Esophagus squamous epithelium (tissue), 4 donors: Measurements from ENCODE around the gene MEX3C.

ENCODE experiments used
- POLR2A ChIP-seq, 4 donors: fragments of 450-650 bp; IDR thresholded peaks; one replicate each; pipeline ENCODE4 v1.6.1; 2017; ENCODE audit warnings: antibody characterized with exemption in 4 of 4, mild to moderate bottlenecking in 4 of 4, moderate library complexity in 3 of 4
- TF ChIP-seq, protein P1 (sequence below), 6 experiments: fragments of 450-650 bp in 4 of 6; fragments of 200-600 bp in 2 of 6; sonication (generic) in 2 of 6; IDR thresholded peaks; one replicate each; pipeline ENCODE4 v1.5.1; 2016 to 2019; ENCODE audit warnings: antibody characterized with exemption in 6 of 6, mild to moderate bottlenecking in 4 of 6, moderate library complexity in 4 of 6

DNA sequence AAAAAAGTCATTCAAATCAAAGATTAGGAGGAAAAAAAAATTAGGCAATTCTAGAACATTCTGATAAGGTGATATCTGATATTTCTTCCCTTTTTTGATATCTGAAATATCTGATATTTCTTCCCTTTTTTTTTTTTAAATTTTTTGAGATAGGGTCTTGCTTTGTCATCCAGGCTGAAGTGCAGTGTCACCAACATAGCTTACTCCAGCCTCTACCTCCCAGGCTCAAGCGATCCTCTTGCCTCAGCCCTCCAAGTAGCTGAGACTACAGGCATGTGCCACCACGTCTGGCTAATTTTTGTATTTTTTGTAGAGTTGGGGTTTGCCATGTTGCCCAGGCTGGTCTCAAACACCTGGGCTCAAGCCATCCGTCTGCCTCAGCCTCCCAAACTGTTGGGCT is 33.9 kb downstream of the MEX3C start:
- TF ChIP-seq, protein P1, sequence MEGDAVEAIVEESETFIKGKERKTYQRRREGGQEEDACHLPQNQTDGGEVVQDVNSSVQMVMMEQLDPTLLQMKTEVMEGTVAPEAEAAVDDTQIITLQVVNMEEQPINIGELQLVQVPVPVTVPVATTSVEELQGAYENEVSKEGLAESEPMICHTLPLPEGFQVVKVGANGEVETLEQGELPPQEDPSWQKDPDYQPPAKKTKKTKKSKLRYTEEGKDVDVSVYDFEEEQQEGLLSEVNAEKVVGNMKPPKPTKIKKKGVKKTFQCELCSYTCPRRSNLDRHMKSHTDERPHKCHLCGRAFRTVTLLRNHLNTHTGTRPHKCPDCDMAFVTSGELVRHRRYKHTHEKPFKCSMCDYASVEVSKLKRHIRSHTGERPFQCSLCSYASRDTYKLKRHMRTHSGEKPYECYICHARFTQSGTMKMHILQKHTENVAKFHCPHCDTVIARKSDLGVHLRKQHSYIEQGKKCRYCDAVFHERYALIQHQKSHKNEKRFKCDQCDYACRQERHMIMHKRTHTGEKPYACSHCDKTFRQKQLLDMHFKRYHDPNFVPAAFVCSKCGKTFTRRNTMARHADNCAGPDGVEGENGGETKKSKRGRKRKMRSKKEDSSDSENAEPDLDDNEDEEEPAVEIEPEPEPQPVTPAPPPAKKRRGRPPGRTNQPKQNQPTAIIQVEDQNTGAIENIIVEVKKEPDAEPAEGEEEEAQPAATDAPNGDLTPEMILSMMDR (IDR thresholded peaks at IDR 0.05) = no peak
- no peak for TF ChIP-seq POLR2A (IDR thresholded peaks at IDR 0.05)
